Trophoblast cell (in vitro differentiated cells and primary cell): ENCODE data around the gene KIF6.

Experiments used
- DNase-seq, 2 donors: peaks; one replicate each; pipeline ENCODE4 v3.0.0-alpha.2; 2016
- H2AFZ ChIP-seq: 2 replicates; pipeline ENCODE4 v1.6.1; 2013; ENCODE audit warnings: low read length, moderate library complexity, mild to moderate bottlenecking; ENCODE audit not compliant: insufficient read depth, poor library complexity
- H2AK5ac ChIP-seq: 2 replicates; pipeline ENCODE4 v1.6.1; 2013; ENCODE audit warnings: mild to moderate bottlenecking, low read length
- H2BK120ac ChIP-seq: 2 replicates; pipeline ENCODE4 v1.6.1; 2013; ENCODE audit warnings: low read length, mild to moderate bottlenecking, moderate library complexity; ENCODE audit not compliant: insufficient read depth, poor library complexity
- H2BK12ac ChIP-seq: 2 replicates; pipeline ENCODE4 v1.6.1; 2013; ENCODE audit warnings: mild to moderate bottlenecking, low read length, moderate library complexity
- H2BK5ac ChIP-seq: 2 replicates; pipeline ENCODE4 v1.6.1; 2013; ENCODE audit warnings: low read length, low read depth, moderate library complexity, mild to moderate bottlenecking; ENCODE audit not compliant: poor library complexity
- H3K14ac ChIP-seq: 2 replicates; pipeline ENCODE4 v1.6.1; 2013; ENCODE audit warnings: mild to moderate bottlenecking, low read length
- H3K18ac ChIP-seq: 2 replicates; pipeline ENCODE4 v1.6.1; 2013; ENCODE audit warnings: mild to moderate bottlenecking, low read length
- H3K23ac ChIP-seq: 2 replicates; pipeline ENCODE4 v1.6.1; 2013; ENCODE audit warnings: low read length
- H3K27ac ChIP-seq: 2 replicates; pipeline ENCODE4 v1.5.1; 2013; ENCODE audit warnings: low read depth, mild to moderate bottlenecking, inconsistent platforms, low read length, moderate library complexity
- H3K27me3 ChIP-seq: 2 replicates; pipeline ENCODE4 v1.6.1; 2013; ENCODE audit warnings: inconsistent platforms, mild to moderate bottlenecking, low read length, moderate library complexity; ENCODE audit not compliant: insufficient read depth
- H3K36me3 ChIP-seq, 2 experiments: 1 replicate in 1 of 2; 2 replicates in 1 of 2; pipeline ENCODE4 v1.6.1; 2013; ENCODE audit warnings: low read length in 2 of 2, mild to moderate bottlenecking in 2 of 2, moderate library complexity in 1 of 2; ENCODE audit not compliant: insufficient read depth in 2 of 2, control insufficient read depth in 1 of 2
- H3K4ac ChIP-seq: 2 replicates; pipeline ENCODE4 v1.6.1; 2013; ENCODE audit warnings: low read depth, mild to moderate bottlenecking, low read length, moderate library complexity
- H3K4me1 ChIP-seq, 2 experiments: 1 replicate in 1 of 2; 2 replicates in 1 of 2; pipeline ENCODE4 v1.6.1; 2013; ENCODE audit warnings: low read length in 2 of 2, mild to moderate bottlenecking in 2 of 2, moderate library complexity in 1 of 2; ENCODE audit not compliant: insufficient read depth in 2 of 2, control insufficient read depth in 1 of 2
- H3K4me2 ChIP-seq: 2 replicates; pipeline ENCODE4 v1.6.1; 2013; ENCODE audit warnings: inconsistent platforms, mild to moderate bottlenecking, low read length, moderate library complexity
- H3K4me3 ChIP-seq: 2 replicates; pipeline ENCODE4 v1.5.1; 2013; ENCODE audit warnings: mild to moderate bottlenecking, low read depth, low read length, inconsistent platforms
- H3K79me1 ChIP-seq: one replicate; pipeline ENCODE4 v1.6.1; 2013; ENCODE audit warnings: low read length
- H3K79me2 ChIP-seq: 2 replicates; pipeline ENCODE4 v1.6.1; 2013; ENCODE audit warnings: low read length, mild to moderate bottlenecking; ENCODE audit not compliant: control insufficient read depth, insufficient read depth, poor library complexity
- H3K9ac ChIP-seq: 2 replicates; pipeline ENCODE4 v1.6.1; 2013; ENCODE audit warnings: mild to moderate bottlenecking, low read length
- H3K9me3 ChIP-seq: 2 replicates; pipeline ENCODE4 v1.6.1; 2013; ENCODE audit warnings: low read depth, mild to moderate bottlenecking, control low read depth, inconsistent platforms, low read length; ENCODE audit not compliant: insufficient read depth
- H4K12ac ChIP-seq: 2 replicates; pipeline ENCODE4 v1.6.1; 2013; ENCODE audit warnings: low read depth, mild to moderate bottlenecking, low read length, moderate library complexity
- H4K8ac ChIP-seq: 2 replicates; pipeline ENCODE4 v1.6.1; 2013; ENCODE audit warnings: low read depth, mild to moderate bottlenecking, low read length, moderate library complexity
- H4K91ac ChIP-seq: one replicate; pipeline ENCODE4 v1.6.1; 2013; ENCODE audit warnings: low read depth, mild to moderate bottlenecking, low read length, moderate library complexity
- WGBS: extraction: QIAGEN DNeasy Blood & Tissue Kit; methylation state at CpG from one replicate; pipeline ENCODE4 v1.1.7; 2013; ENCODE audit warnings: missing lambda C conversion rate; ENCODE audit not compliant: insufficient read length, insufficient coverage; ENCODE audit errors: extremely low coverage; 5-methylcytosine and 5-hydroxymethylcytosine counted together

The KIF6 gene

GRCh38 chr6:39335780-39336545, 389.2 kb downstream of the KIF6 start:
- Histone ChIP-seq H4K8ac (no peak overlapping the region), H3K36me3 (no peaks in the 10 kb centered on the region), H3K14ac (no peak overlapping the region), H3K23ac (no peak overlapping the region), H3K79me2 (no peaks in the 10 kb centered on the region), H3K27ac (no peak overlapping the region), H3K9me3 (no peaks in the 10 kb centered on the region), H2AFZ (no peak overlapping the region), H3K4ac (no peak overlapping the region), H3K18ac (no peak overlapping the region), H3K4me2 (no peak overlapping the region), H2BK120ac (no peak overlapping the region), H2AK5ac (no peak overlapping the region), H2BK12ac (no peak overlapping the region), H4K91ac (no peak overlapping the region), H4K12ac (no peak overlapping the region), H3K4me1 (peaks cover 0 to 4% of the 10 kb centered on the region in 2 experiments), H2BK5ac (no peak overlapping the region), H3K27me3 (no peaks in the 10 kb centered on the region), H3K4me3 (no peak overlapping the region), H3K9ac (no peak overlapping the region), H3K79me1 (no peaks in the 10 kb centered on the region)
- peak; percentile 25 to 47 for DNase-seq
- WGBS: no CpG with 5 or more reads among the region's 5 CpGs

GRCh38 chr6:39333644-39334438, 391.4 kb downstream of the KIF6 start:
- no peak overlapping the region for H2BK5ac ChIP-seq
- peaks cover 0 to 4% of the 10 kb centered on the region in 2 experiments for H3K4me1 ChIP-seq
- no peak overlapping the region for H3K14ac ChIP-seq
- no peak overlapping the region for H2AFZ ChIP-seq
- no peak overlapping the region for H2BK120ac ChIP-seq
- no peak overlapping the region for H3K18ac ChIP-seq
- no peak overlapping the region for H3K27ac ChIP-seq
- H4K91ac ChIP-seq: no peak overlapping the region
- H2AK5ac ChIP-seq: no peak overlapping the region
- no peaks in the 10 kb centered on the region for H3K27me3 ChIP-seq
- H3K23ac ChIP-seq: no peak overlapping the region
- DNase-seq: no peak
- no peak overlapping the region for H3K4me3 ChIP-seq
- no peak overlapping the region for H4K8ac ChIP-seq
- no peak overlapping the region for H4K12ac ChIP-seq
- no peak overlapping the region for H3K4ac ChIP-seq
- no CpG with 5 or more reads among the region's 7 CpGs for WGBS
- no peak overlapping the region for H3K9ac ChIP-seq
- no peaks in the 10 kb centered on the region for H3K9me3 ChIP-seq
- H2BK12ac ChIP-seq: no peak overlapping the region
- no peak overlapping the region for H3K4me2 ChIP-seq
- H3K79me2 ChIP-seq: no peaks in the 10 kb centered on the region
- no peaks in the 10 kb centered on the region for H3K79me1 ChIP-seq
- H3K36me3 ChIP-seq: no peaks in the 10 kb centered on the region

- Histone ChIP-seq H3K27me3 (no peaks in the 10 kb centered on the region), H3K23ac (no peak overlapping the region), H3K4me1 (no peaks in the 10 kb centered on the region), H3K27ac (no peak overlapping the region), H2AK5ac (no peak overlapping the region), H3K9ac (no peak overlapping the region), H2BK5ac (no peak overlapping the region), H3K79me2 (no peaks in the 10 kb centered on the region), H3K9me3 (peaks cover 1% of the 10 kb centered on the region), H2BK120ac (no peak overlapping the region), H3K14ac (no peak overlapping the region), H3K4ac (no peak overlapping the region), H4K12ac (no peak overlapping the region), H3K4me2 (no peak overlapping the region), H2AFZ (no peak overlapping the region), H3K79me1 (no peaks in the 10 kb centered on the region), H3K4me3 (peak overlapping the region; percentile 34), H3K18ac (no peak overlapping the region), H2BK12ac (no peak overlapping the region), H4K91ac (no peak overlapping the region), H3K36me3 (no peaks in the 10 kb centered on the region), H4K8ac (no peak overlapping the region)
- WGBS: no CpG with 5 or more reads among the region's 3 CpGs
- DNase-seq: no peak
These were observed 394.7 kb downstream of the KIF6 start for GRCh38 chr6:39330476-39330875.

- Histone ChIP-seq H3K36me3 (no peaks in the 10 kb centered on the region), H3K4me3 (no peak overlapping the region), H4K91ac (no peak overlapping the region), H3K23ac (no peak overlapping the region), H2AK5ac (no peak overlapping the region), H4K12ac (no peak overlapping the region), H3K14ac (no peak overlapping the region), H2BK12ac (no peak overlapping the region), H2AFZ (no peak overlapping the region), H3K4me1 (no peaks in the 10 kb centered on the region), H3K9ac (no peak overlapping the region), H3K4me2 (no peak overlapping the region), H4K8ac (no peak overlapping the region), H3K9me3 (peaks cover 1% of the 10 kb centered on the region), H3K79me2 (no peaks in the 10 kb centered on the region), H3K4ac (no peak overlapping the region), H2BK5ac (no peak overlapping the region), H3K27me3 (no peaks in the 10 kb centered on the region), H3K27ac (no peak overlapping the region), H2BK120ac (no peak overlapping the region), H3K18ac (no peak overlapping the region), H3K79me1 (no peaks in the 10 kb centered on the region)
- DNase-seq: peak in 1 of 2 donors; percentile 17
- no CpG with 5 or more reads among the region's 3 CpGs for WGBS
These were observed 395.2 kb downstream of the KIF6 start for GRCh38 chr6:39330057-39330456.
